Hepatocyte (in vitro differentiated cells): ENCODE results near the gene WDR70.
"Not testable (repeated sequence)": the region's sequence is repeated elsewhere in the genome, so short reads cannot be mapped to it uniquely, and the experiment has no call there.

Experiments
- CTCF ChIP-seq: fragments of 200-600 bp; sonication (generic); IDR thresholded peaks from 2 replicates; pipeline ENCODE4 v1.5.1; 2016; ENCODE audit warnings: antibody characterized with exemption, mild to moderate bottlenecking; ENCODE audit not compliant: poor library complexity
- EZH2 ChIP-seq: fragments of 200-600 bp; sonication (generic); IDR thresholded peaks from 2 replicates; pipeline ENCODE4 v1.6.1; 2016; ENCODE audit warnings: antibody characterized with exemption, mild to moderate bottlenecking, borderline replicate concordance
- EZH2phosphoT487 ChIP-seq: fragments of 200-600 bp; sonication (generic); IDR thresholded peaks from one replicate; pipeline ENCODE4 v1.6.1; 2018; ENCODE audit warnings: antibody characterized with exemption, mild to moderate bottlenecking, low read depth, moderate library complexity; ENCODE audit not compliant: unreplicated experiment, severe bottlenecking

DNA sequence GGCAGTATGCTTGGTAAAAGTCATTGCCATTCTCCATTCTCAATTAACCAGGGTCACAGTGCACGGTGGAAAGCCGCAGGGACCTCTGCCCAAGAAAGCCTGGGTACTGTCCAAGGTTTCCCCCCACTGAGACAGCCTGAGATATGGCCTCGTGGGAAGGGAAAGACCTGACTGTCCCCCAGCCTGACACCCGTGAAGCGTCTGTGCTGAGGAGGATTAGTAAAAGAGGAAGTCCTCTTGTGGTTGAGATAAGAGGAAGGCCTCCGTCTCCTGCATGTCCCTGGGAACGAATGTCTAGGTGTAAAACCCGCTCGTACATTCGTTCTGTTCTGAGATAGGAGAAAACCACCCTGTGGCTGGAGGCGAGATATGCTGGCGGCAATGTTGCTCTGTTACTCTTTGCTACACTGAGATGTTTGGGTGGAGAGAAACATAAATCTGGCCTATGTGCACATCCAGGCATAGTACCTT, 293.0 kb downstream of the WDR70 start:
- TF ChIP-seq CTCF, EZH2, EZH2phosphoT487: not testable (repeated sequence)
